Fibroblast of lung (primary cell): ENCODE results near the gene ZNRF4. TPM values are rescaled to one million over a fixed set of nuclear protein-coding genes. Genes with fewer than 3 reads are reported as not detected.

Experiments
- DNase-seq, 2 donors: peaks; one replicate each; pipeline versions ENCODE4 v3.0.0 to v3.0.0-alpha.2; 2010; ENCODE audit warnings: low read depth in 2 of 2
- H2AFZ ChIP-seq: 2 replicates; pipeline ENCODE4 v1.5.1; 2012; ENCODE audit warnings: low read length, control low read depth, inconsistent platforms
- H3K27ac ChIP-seq: 2 replicates; pipeline ENCODE4 v1.5.1; 2011; ENCODE audit warnings: low read length, control low read depth; ENCODE audit not compliant: insufficient read depth
- H3K27me3 ChIP-seq: 2 replicates; pipeline ENCODE4 v1.5.1; 2011; ENCODE audit warnings: mild to moderate bottlenecking, low read length; ENCODE audit not compliant: control insufficient read depth, insufficient read depth
- H3K36me3 ChIP-seq: 2 replicates; pipeline ENCODE4 v1.5.1; 2011; ENCODE audit warnings: low read length; ENCODE audit not compliant: control insufficient read depth, insufficient read depth
- H3K4me1 ChIP-seq: 2 replicates; pipeline ENCODE4 v1.5.1; 2011; ENCODE audit warnings: low read length; ENCODE audit not compliant: control insufficient read depth, insufficient read depth; ENCODE audit errors: extremely low read depth
- H3K4me2 ChIP-seq: 2 replicates; pipeline ENCODE4 v1.5.1; 2011; ENCODE audit warnings: low read length, control low read depth; ENCODE audit not compliant: insufficient read depth; ENCODE audit errors: extremely low read depth
- H3K4me3 ChIP-seq, 4 experiments: fragments of 200-600 bp in 1 of 4; sonication (generic) in 1 of 4; replicated peaks in 1 of 4; 2 replicates each; pipeline ENCODE4 v1.5.1; 2011 to 2016; ENCODE audit warnings: low read length in 4 of 4, low read depth in 3 of 4, mild to moderate bottlenecking in 3 of 4, control low read depth in 2 of 4, inconsistent platforms in 1 of 4, mixed read lengths in 1 of 4; ENCODE audit not compliant: insufficient read depth in 1 of 4; ENCODE audit errors: control extremely low read depth in 1 of 4
- H3K79me2 ChIP-seq: 2 replicates; pipeline ENCODE4 v1.5.1; 2012; ENCODE audit warnings: mild to moderate bottlenecking, low read length, inconsistent platforms; ENCODE audit not compliant: control insufficient read depth, insufficient read depth
- H3K9ac ChIP-seq: 2 replicates; pipeline ENCODE4 v1.5.1; 2011; ENCODE audit warnings: mild to moderate bottlenecking, low read length, control low read depth; ENCODE audit not compliant: insufficient read depth
- H3K9me3 ChIP-seq: 2 replicates; pipeline ENCODE4 v1.5.1; 2012; ENCODE audit warnings: low read depth, low read length; ENCODE audit not compliant: control insufficient read depth, insufficient read depth
- H4K20me1 ChIP-seq: 2 replicates; pipeline ENCODE4 v1.5.1; 2011; ENCODE audit warnings: low read length; ENCODE audit not compliant: control insufficient read depth, insufficient read depth; ENCODE audit errors: extremely low read depth
- CTCF ChIP-seq, 2 donors: IDR thresholded peaks in 1 of 2; conservative IDR thresholded peaks in 1 of 2; 1 replicate in 1 of 2; 2 replicates in 1 of 2; pipeline ENCODE4 v1.5.1; 2011 to 2012; ENCODE audit warnings: low read length in 2 of 2, control low read depth in 1 of 2, inconsistent platforms in 1 of 2, low read depth in 1 of 2, mild to moderate bottlenecking in 1 of 2
- EZH2 ChIP-seq: IDR thresholded peaks from 2 replicates; pipeline ENCODE4 v1.5.1; 2012; ENCODE audit warnings: low read length, control low read depth, mild to moderate bottlenecking; ENCODE audit errors: missing control alignments
- polyA plus RNA-seq, 2 donors: library from polyadenylated mRNA; depleted of rRNA in 1 of 2; stranded (reverse) in 1 of 2; unstranded in 1 of 2; fragments of >200 nt; gene quantifications; 2 replicates each; pipeline ENCODE4 v1.2.1, GENCODE V29; 2011 to 2012; ENCODE audit warnings: missing spikeins in 1 of 2
- total RNA-seq: library from RNA; depleted of rRNA; stranded (reverse); fragments of >200 nt; gene quantifications from 2 replicates; pipeline ENCODE4 v1.2.1, GENCODE V29; 2014

Gene ZNRF4
- total and polyA plus RNA-seq, 2 donors (not counting 1 experiment from before 2014, with no cell fraction given): not detected

GRCh38 chr19:5451494-5451893 is 3.7 kb upstream of the ZNRF4 start:
- no peaks in the 10 kb centered on the region for H3K4me1 ChIP-seq
- no peaks in the 10 kb centered on the region for H4K20me1 ChIP-seq
- no peak overlapping the region for H3K27ac ChIP-seq
- no peak overlapping the region for H3K4me3 ChIP-seq
- no peaks in the 10 kb centered on the region for H3K79me2 ChIP-seq
- no peak overlapping the region for H3K4me2 ChIP-seq
- DNase-seq: no peak
- no peaks in the 10 kb centered on the region for H3K9me3 ChIP-seq
- TF ChIP-seq CTCF (conservative IDR thresholded peaks at IDR 0.05 in 1 of 2, IDR thresholded peaks at IDR 0.05 in 1 of 2; ENCODE audit: low read depth in 1 of 2, low read length in 2 of 2): no peak
- no peak for TF ChIP-seq EZH2
- no peaks in the 10 kb centered on the region for H3K36me3 ChIP-seq
- no peaks in the 10 kb centered on the region for H3K27me3 ChIP-seq
- H2AFZ ChIP-seq: no peak overlapping the region
- H3K9ac ChIP-seq: no peak overlapping the region

GRCh38 chr19:5452594-5453565 is 2.3 kb upstream of the ZNRF4 start:
- peak in 1 of 2 donors; percentile 20 for DNase-seq
- no peak overlapping the region for H2AFZ ChIP-seq
- no peak overlapping the region for H3K9ac ChIP-seq
- TF ChIP-seq EZH2 (no peak), CTCF (conservative IDR thresholded peaks at IDR 0.05 in 1 of 2, IDR thresholded peaks at IDR 0.05 in 1 of 2; ENCODE audit: low read depth in 1 of 2, low read length in 2 of 2) (no peak)
- no peaks in the 10 kb centered on the region for H3K4me1 ChIP-seq
- H3K79me2 ChIP-seq: no peaks in the 10 kb centered on the region
- no peaks in the 10 kb centered on the region for H3K9me3 ChIP-seq
- no peak overlapping the region for H3K4me2 ChIP-seq
- no peaks in the 10 kb centered on the region for H3K36me3 ChIP-seq
- H4K20me1 ChIP-seq: no peaks in the 10 kb centered on the region
- H3K27ac ChIP-seq: no peak overlapping the region
- no peak overlapping the region for H3K4me3 ChIP-seq
- no peaks in the 10 kb centered on the region for H3K27me3 ChIP-seq

GRCh38 chr19:5454743-5455142 is 474 bp upstream of the ZNRF4 start:
- Histone ChIP-seq H3K4me3 (no peak overlapping the region), H4K20me1 (no peaks in the 10 kb centered on the region)

More at GRCh38 chr19:5454743-5455142, 474 bp upstream of the ZNRF4 start:
- Histone ChIP-seq H3K4me1 (no peaks in the 10 kb centered on the region), H2AFZ (no peak overlapping the region), H3K79me2 (no peaks in the 10 kb centered on the region), H3K9ac (no peak overlapping the region), H3K27ac (no peak overlapping the region), H3K4me2 (no peak overlapping the region), H3K9me3 (no peaks in the 10 kb centered on the region), H3K36me3 (no peaks in the 10 kb centered on the region), H3K27me3 (no peaks in the 10 kb centered on the region)
- no peak for DNase-seq
- TF ChIP-seq EZH2 (no peak), CTCF (conservative IDR thresholded peaks at IDR 0.05 in 1 of 2, IDR thresholded peaks at IDR 0.05 in 1 of 2; ENCODE audit: low read depth in 1 of 2, low read length in 2 of 2) (no peak)
